Measurements from ENCODE around the gene TRIM59. TPM values are rescaled to one million over a fixed set of nuclear protein-coding genes. Genes with fewer than 3 reads are reported as not detected.

Gene TRIM59
- total and polyA plus RNA-seq, 10 of the 15 experiments (the other 5 are each of a cell fraction or from before 2014, with no cell fraction given), result 14.4 to 105 (median 33.3) TPM

DNA sequence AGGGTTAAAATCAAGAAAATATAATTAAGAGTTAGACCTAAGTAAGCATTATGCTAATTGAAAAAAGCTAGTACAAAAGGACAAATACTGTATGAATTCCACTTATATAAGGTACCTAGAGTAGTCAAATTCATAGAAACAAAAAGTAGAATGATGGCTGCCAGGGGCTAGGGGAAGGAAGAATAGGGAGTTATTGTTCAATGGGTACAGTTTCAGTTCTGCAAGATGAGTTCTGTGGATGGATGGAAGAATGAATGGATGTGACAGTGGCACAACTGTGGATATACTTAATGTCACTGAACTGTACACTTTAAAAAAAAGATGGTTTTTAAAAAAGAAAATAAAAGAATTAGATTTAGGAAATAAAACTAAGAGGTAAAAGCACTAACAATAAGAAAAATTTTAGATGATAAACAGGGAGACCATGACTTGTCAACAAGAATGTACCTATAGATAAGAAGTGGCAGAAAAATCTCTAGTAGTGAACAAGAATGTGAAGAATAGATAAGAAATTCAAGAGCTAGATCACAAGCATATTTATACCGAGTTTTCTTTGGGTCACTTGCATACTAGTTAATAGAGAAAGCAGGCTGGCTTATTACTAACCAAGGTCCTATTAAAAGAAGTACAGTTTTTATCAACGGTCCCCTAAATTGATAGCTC is 56.1 kb downstream of the TRIM59 start:
- no peak for FAIRE-seq
- Histone ChIP-seq H3K9ac (ENCODE audit: control insufficient read depth, insufficient read depth, low read length) (no peak overlapping the region), H3K79me2 (ENCODE audit: control insufficient read depth, insufficient read depth, low read length) (peaks cover 19% of the 10 kb centered on the region), H3K4me3 (no peak overlapping the region), H3K9me3 (replicated peaks; ENCODE audit: control insufficient read depth, insufficient read depth, low read length) (no peaks in the 10 kb centered on the region), H3K4me1 (ENCODE audit: control insufficient read depth, insufficient read depth, low read length) (peaks cover 3% of the 10 kb centered on the region; the same call in 1 of the 2 replicates), H3K4me2 (ENCODE audit: control insufficient read depth, insufficient read depth) (no peak overlapping the region), H4K20me1 (ENCODE audit: control insufficient read depth, insufficient read depth) (no peaks in the 10 kb centered on the region), H3K36me3 (ENCODE audit: control insufficient read depth in 2 of 2, insufficient read depth in 2 of 2, low read length in 1 of 2) (no peaks in the 10 kb centered on the region), H3K27me3 (replicated peaks in 1 of 2; ENCODE audit: control insufficient read depth in 2 of 2, insufficient read depth in 2 of 2, low read length in 1 of 2) (no peaks in the 10 kb centered on the region), H3K27ac (ENCODE audit: control insufficient read depth, insufficient read depth) (no peak overlapping the region), H2AFZ (ENCODE audit: control insufficient read depth, low read depth, low read length) (no peak overlapping the region)
- CTCF ChIA-PET, result interaction anchor here (1.0 to 1.7 kb wide), 4 partner anchors 14 to 360 kb away, joined by 3 to 9 read pairs (median 4); no protein-coding TSS in a partner anchor
- intact Hi-C loops (cut with micrococcal nuclease; ENCODE audit: unreplicated experiment) (no loop called here), in situ Hi-C loops (cut with MboI) (no loop called here)
- POLR2A ChIA-PET, result interaction anchor here (1.2 to 2.8 kb wide), 2 partner anchors 16 to 56 kb away, joined by 3 to 8 read pairs; partner anchors contain the start of gene TRIM59
- no TSS peak for BruUV-seq (replicated peaks)
- SMC1A ChIA-PET (ENCODE audit: uncharacterized antibody, unreplicated experiment), result interaction anchor here (1.2 to 1.6 kb wide), 3 partner anchors 16 to 51 kb away, joined by 3 to 4 read pairs (median 4); no protein-coding TSS in a partner anchor
- TF ChIP-seq, protein P1, sequence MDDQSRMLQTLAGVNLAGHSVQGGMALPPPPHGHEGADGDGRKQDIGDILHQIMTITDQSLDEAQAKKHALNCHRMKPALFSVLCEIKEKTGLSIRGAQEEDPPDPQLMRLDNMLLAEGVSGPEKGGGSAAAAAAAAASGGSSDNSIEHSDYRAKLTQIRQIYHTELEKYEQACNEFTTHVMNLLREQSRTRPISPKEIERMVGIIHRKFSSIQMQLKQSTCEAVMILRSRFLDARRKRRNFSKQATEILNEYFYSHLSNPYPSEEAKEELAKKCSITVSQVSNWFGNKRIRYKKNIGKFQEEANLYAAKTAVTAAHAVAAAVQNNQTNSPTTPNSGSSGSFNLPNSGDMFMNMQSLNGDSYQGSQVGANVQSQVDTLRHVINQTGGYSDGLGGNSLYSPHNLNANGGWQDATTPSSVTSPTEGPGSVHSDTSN (IDR thresholded peaks at IDR 0.05; ENCODE audit: insufficient replicate concordance, low read depth, low read length), result no peak
- TF ChIP-seq FOXM1 (IDR thresholded peaks at IDR 0.05; ENCODE audit: low read depth, low read length) (no peak), MYB (IDR thresholded peaks at IDR 0.05; ENCODE audit: borderline replicate concordance, low read depth, low read length) (no peak), DPF2 (IDR thresholded peaks at IDR 0.05) (no peak)
- WGBS (ENCODE audit: insufficient coverage, insufficient replicate concordance, low lambda C conversion rate, missing lambda C conversion rate), result 94% methylated on average over 2 of the region's 2 CpGs
- no peak for DNase-seq (ENCODE audit: low read depth, low spot score)
- peak; percentile 52 for ATAC-seq
- RAD21 ChIA-PET (ENCODE audit: unreplicated experiment), result interaction anchor here (0.6 kb wide), 1 partner anchor 19 kb away, joined by 3 read pairs; no protein-coding TSS in a partner anchor

- peaks cover 3% of the 10 kb centered on the region; the same call in 1 of the 2 replicates for H3K4me1 ChIP-seq (ENCODE audit: control insufficient read depth, insufficient read depth, low read length)
- ATAC-seq (no peak), DNase-seq (ENCODE audit: low read depth, low spot score) (no peak), FAIRE-seq (no peak)
- intact Hi-C loops (cut with micrococcal nuclease; ENCODE audit: unreplicated experiment) (no loop called here), in situ Hi-C loops (cut with MboI) (no loop called here)
- SMC1A ChIA-PET (ENCODE audit: uncharacterized antibody, unreplicated experiment), result interaction anchor here (0.7 kb wide), 1 partner anchor 17 kb away, joined by 3 read pairs; no protein-coding TSS in a partner anchor
- no peak overlapping the region for H3K9ac ChIP-seq (ENCODE audit: control insufficient read depth, insufficient read depth, low read length)
- no peak overlapping the region for H3K4me2 ChIP-seq (ENCODE audit: control insufficient read depth, insufficient read depth)
- H3K9me3 ChIP-seq (replicated peaks; ENCODE audit: control insufficient read depth, insufficient read depth, low read length), result no peaks in the 10 kb centered on the region
- no TSS peak for BruUV-seq (replicated peaks)
- no peaks in the 10 kb centered on the region for H3K27me3 ChIP-seq (replicated peaks in 1 of 2; ENCODE audit: control insufficient read depth in 2 of 2, insufficient read depth in 2 of 2, low read length in 1 of 2)
- peaks cover 13% of the 10 kb centered on the region for H3K79me2 ChIP-seq (ENCODE audit: control insufficient read depth, insufficient read depth, low read length)
- CTCF ChIA-PET, result no interaction called here
- POLR2A ChIA-PET, result interaction anchor here (1.2 kb wide), 2 partner anchors 10 to 17 kb away, joined by 3 read pairs; no protein-coding TSS in a partner anchor
- no peak overlapping the region for H3K4me3 ChIP-seq
- H2AFZ ChIP-seq (ENCODE audit: control insufficient read depth, low read depth, low read length), result no peak overlapping the region
- no peak overlapping the region for H3K27ac ChIP-seq (ENCODE audit: control insufficient read depth, insufficient read depth)
- no peaks in the 10 kb centered on the region for H4K20me1 ChIP-seq (ENCODE audit: control insufficient read depth, insufficient read depth)
- H3K36me3 ChIP-seq (ENCODE audit: control insufficient read depth in 2 of 2, insufficient read depth in 2 of 2, low read length in 1 of 2), result no peaks in the 10 kb centered on the region
- RAD21 ChIA-PET (ENCODE audit: unreplicated experiment), result no interaction called here
- TF ChIP-seq USF2 (IDR thresholded peaks at IDR 0.05; ENCODE audit: borderline replicate concordance, low read depth, low read length) (no peak), MXI1 (IDR thresholded peaks at IDR 0.05; ENCODE audit: low read depth, low read length) (no peak), KDM1A (IDR thresholded peaks at IDR 0.05; ENCODE audit: borderline replicate concordance) (no peak), SREBF2 (IDR thresholded peaks at IDR 0.05; ENCODE audit: low read length) (no peak), CBX5 (IDR thresholded peaks at IDR 0.05; ENCODE audit: low read depth) (no peak), IKZF2 (IDR thresholded peaks at IDR 0.05) (no peak), HDAC2 (IDR thresholded peaks at IDR 0.05) (no peak), TCF3 (IDR thresholded peaks at IDR 0.05; ENCODE audit: borderline replicate concordance, insufficient read depth, low read depth, low read length) (no peak), GABPA (IDR thresholded peaks at IDR 0.05; ENCODE audit: low read depth) (no peak)
- TF ChIP-seq, protein P2, sequence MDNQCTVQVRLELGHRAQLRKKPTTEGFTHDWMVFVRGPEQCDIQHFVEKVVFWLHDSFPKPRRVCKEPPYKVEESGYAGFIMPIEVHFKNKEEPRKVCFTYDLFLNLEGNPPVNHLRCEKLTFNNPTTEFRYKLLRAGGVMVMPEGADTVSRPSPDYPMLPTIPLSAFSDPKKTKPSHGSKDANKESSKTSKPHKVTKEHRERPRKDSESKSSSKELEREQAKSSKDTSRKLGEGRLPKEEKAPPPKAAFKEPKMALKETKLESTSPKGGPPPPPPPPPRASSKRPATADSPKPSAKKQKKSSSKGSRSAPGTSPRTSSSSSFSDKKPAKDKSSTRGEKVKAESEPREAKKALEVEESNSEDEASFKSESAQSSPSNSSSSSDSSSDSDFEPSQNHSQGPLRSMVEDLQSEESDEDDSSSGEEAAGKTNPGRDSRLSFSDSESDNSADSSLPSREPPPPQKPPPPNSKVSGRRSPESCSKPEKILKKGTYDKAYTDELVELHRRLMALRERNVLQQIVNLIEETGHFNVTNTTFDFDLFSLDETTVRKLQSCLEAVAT (IDR thresholded peaks at IDR 0.05), result no peak
Observed at GRCh38 chr3:160392798-160393197, 56.8 kb downstream of the TRIM59 start.
